ENCODE data around the gene KCTD1.

The KCTD1 gene

DNA sequence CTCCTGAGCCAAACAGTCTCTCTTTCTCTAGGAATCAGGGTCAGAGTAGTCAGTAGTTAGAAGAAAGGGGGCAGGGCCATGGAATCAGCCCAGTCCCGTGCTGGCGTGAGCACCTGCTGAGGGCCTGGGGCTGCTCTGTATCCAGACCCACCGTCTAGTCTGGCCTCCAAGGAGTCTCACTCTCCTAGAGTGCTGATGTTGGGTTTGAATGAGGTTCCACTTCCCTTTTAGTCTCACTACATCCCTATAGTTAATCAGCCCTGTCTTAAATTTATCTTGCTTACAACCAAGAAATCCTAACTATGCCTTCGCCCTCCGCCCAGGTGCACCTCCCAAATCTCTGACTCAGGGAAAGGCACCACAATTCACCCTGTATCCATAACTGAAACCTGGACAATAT is 13.4 kb upstream of the KCTD1 start:
- Histone ChIP-seq H3K36me3 (ENCODE audit: control insufficient read depth in 1 of 2, insufficient read depth in 2 of 2, low read length in 2 of 2) (no peaks in the 10 kb centered on the region), H4K91ac (ENCODE audit: low read depth, low read length) (no peak overlapping the region), H3K4me2 (ENCODE audit: low read length) (no peak overlapping the region), H2BK5ac (ENCODE audit: low read depth, low read length, poor library complexity) (no peak overlapping the region), H3K4me1 (ENCODE audit: control insufficient read depth in 1 of 2, insufficient read depth in 2 of 2, low read length in 2 of 2) (no peaks in the 10 kb centered on the region), H2AFZ (ENCODE audit: insufficient read depth, low read length, poor library complexity) (no peak overlapping the region), H3K9me3 (ENCODE audit: insufficient read depth, low read depth, low read length) (no peaks in the 10 kb centered on the region), H3K79me1 (ENCODE audit: low read length) (no peaks in the 10 kb centered on the region), H2AK5ac (ENCODE audit: low read length) (no peak overlapping the region), H4K12ac (ENCODE audit: low read depth, low read length) (no peak overlapping the region), H3K27me3 (ENCODE audit: insufficient read depth, low read length) (no peaks in the 10 kb centered on the region), H3K4ac (ENCODE audit: low read depth, low read length) (no peak overlapping the region), H3K18ac (ENCODE audit: low read length) (no peak overlapping the region), H3K4me3 (ENCODE audit: low read depth, low read length) (no peak overlapping the region), H3K79me2 (ENCODE audit: control insufficient read depth, insufficient read depth, low read length, poor library complexity) (no peaks in the 10 kb centered on the region), H4K8ac (ENCODE audit: low read depth, low read length) (no peak overlapping the region), H3K23ac (ENCODE audit: low read length) (no peak overlapping the region), H3K14ac (ENCODE audit: low read length) (no peak overlapping the region), H2BK12ac (ENCODE audit: low read length) (no peak overlapping the region), H2BK120ac (ENCODE audit: insufficient read depth, low read length, poor library complexity) (no peak overlapping the region), H3K9ac (ENCODE audit: low read length) (no peak overlapping the region), H3K27ac (ENCODE audit: low read depth, low read length) (no peak overlapping the region)
- no CpG with 5 or more reads among the region's 5 CpGs for WGBS (ENCODE audit: extremely low coverage, insufficient coverage, insufficient read length)
- DNase-seq = no peak

GRCh38 chr18:26556573-26556972 is 8.2 kb upstream of the KCTD1 start:
- no peak overlapping the region for H3K9ac ChIP-seq (ENCODE audit: low read length)
- no peak overlapping the region for H2BK5ac ChIP-seq (ENCODE audit: low read depth, low read length, poor library complexity)
- no peaks in the 10 kb centered on the region for H3K27me3 ChIP-seq (ENCODE audit: insufficient read depth, low read length)
- no peak overlapping the region for H3K23ac ChIP-seq (ENCODE audit: low read length)
- H3K4me2 ChIP-seq (ENCODE audit: low read length) = no peak overlapping the region
- no peak overlapping the region for H3K18ac ChIP-seq (ENCODE audit: low read length)
- H3K14ac ChIP-seq (ENCODE audit: low read length) = no peak overlapping the region
- H2BK120ac ChIP-seq (ENCODE audit: insufficient read depth, low read length, poor library complexity) = no peak overlapping the region
- no peak overlapping the region for H3K4ac ChIP-seq (ENCODE audit: low read depth, low read length)
- no peaks in the 10 kb centered on the region for H3K79me2 ChIP-seq (ENCODE audit: control insufficient read depth, insufficient read depth, low read length, poor library complexity)
- no peak overlapping the region for H4K91ac ChIP-seq (ENCODE audit: low read depth, low read length)
- H3K36me3 ChIP-seq (ENCODE audit: control insufficient read depth in 1 of 2, insufficient read depth in 2 of 2, low read length in 2 of 2) = no peaks in the 10 kb centered on the region
- H2AFZ ChIP-seq (ENCODE audit: insufficient read depth, low read length, poor library complexity) = no peak overlapping the region
- H4K8ac ChIP-seq (ENCODE audit: low read depth, low read length) = no peak overlapping the region
- peaks cover 0 to 2% of the 10 kb centered on the region in 2 experiments for H3K4me1 ChIP-seq (ENCODE audit: control insufficient read depth in 1 of 2, insufficient read depth in 2 of 2, low read length in 2 of 2)
- H2AK5ac ChIP-seq (ENCODE audit: low read length) = no peak overlapping the region
- no peak overlapping the region for H3K4me3 ChIP-seq (ENCODE audit: low read depth, low read length)
- no peak overlapping the region for H4K12ac ChIP-seq (ENCODE audit: low read depth, low read length)
- no CpG with 5 or more reads among the region's 3 CpGs for WGBS (ENCODE audit: extremely low coverage, insufficient coverage, insufficient read length)
- H2BK12ac ChIP-seq (ENCODE audit: low read length) = no peak overlapping the region
- no peak overlapping the region for H3K27ac ChIP-seq (ENCODE audit: low read depth, low read length)
- no peaks in the 10 kb centered on the region for H3K79me1 ChIP-seq (ENCODE audit: low read length)
- no peaks in the 10 kb centered on the region for H3K9me3 ChIP-seq (ENCODE audit: insufficient read depth, low read depth, low read length)
- DNase-seq = peak in 1 of 2 donors; percentile 8

- Histone ChIP-seq H4K12ac (ENCODE audit: low read depth, low read length) (no peak overlapping the region), H2AFZ (ENCODE audit: insufficient read depth, low read length, poor library complexity) (no peak overlapping the region), H3K4me3 (ENCODE audit: low read depth, low read length) (no peak overlapping the region), H3K23ac (ENCODE audit: low read length) (no peak overlapping the region), H3K27ac (ENCODE audit: low read depth, low read length) (no peak overlapping the region), H3K79me2 (ENCODE audit: control insufficient read depth, insufficient read depth, low read length, poor library complexity) (no peaks in the 10 kb centered on the region), H3K36me3 (ENCODE audit: control insufficient read depth in 1 of 2, insufficient read depth in 2 of 2, low read length in 2 of 2) (no peaks in the 10 kb centered on the region), H4K8ac (ENCODE audit: low read depth, low read length) (no peak overlapping the region), H2BK12ac (ENCODE audit: low read length) (no peak overlapping the region), H3K18ac (ENCODE audit: low read length) (no peak overlapping the region), H3K9ac (ENCODE audit: low read length) (no peak overlapping the region), H2BK120ac (ENCODE audit: insufficient read depth, low read length, poor library complexity) (no peak overlapping the region), H4K91ac (ENCODE audit: low read depth, low read length) (no peak overlapping the region), H3K14ac (ENCODE audit: low read length) (no peak overlapping the region), H3K9me3 (ENCODE audit: insufficient read depth, low read depth, low read length) (no peaks in the 10 kb centered on the region), H3K79me1 (ENCODE audit: low read length) (no peaks in the 10 kb centered on the region), H3K27me3 (ENCODE audit: insufficient read depth, low read length) (no peaks in the 10 kb centered on the region), H3K4me1 (ENCODE audit: control insufficient read depth in 1 of 2, insufficient read depth in 2 of 2, low read length in 2 of 2) (peaks cover 4% of the 10 kb centered on the region in 2 experiments), H3K4me2 (ENCODE audit: low read length) (no peak overlapping the region), H2AK5ac (ENCODE audit: low read length) (no peak overlapping the region), H2BK5ac (ENCODE audit: low read depth, low read length, poor library complexity) (no peak overlapping the region), H3K4ac (ENCODE audit: low read depth, low read length) (no peak overlapping the region)
- DNase-seq = no peak
- no CpG with 5 or more reads among the region's 4 CpGs for WGBS (ENCODE audit: extremely low coverage, insufficient coverage, insufficient read length)
Measured at GRCh38 chr18:26555804-26556553, 7.6 kb upstream of the KCTD1 start.

DNA sequence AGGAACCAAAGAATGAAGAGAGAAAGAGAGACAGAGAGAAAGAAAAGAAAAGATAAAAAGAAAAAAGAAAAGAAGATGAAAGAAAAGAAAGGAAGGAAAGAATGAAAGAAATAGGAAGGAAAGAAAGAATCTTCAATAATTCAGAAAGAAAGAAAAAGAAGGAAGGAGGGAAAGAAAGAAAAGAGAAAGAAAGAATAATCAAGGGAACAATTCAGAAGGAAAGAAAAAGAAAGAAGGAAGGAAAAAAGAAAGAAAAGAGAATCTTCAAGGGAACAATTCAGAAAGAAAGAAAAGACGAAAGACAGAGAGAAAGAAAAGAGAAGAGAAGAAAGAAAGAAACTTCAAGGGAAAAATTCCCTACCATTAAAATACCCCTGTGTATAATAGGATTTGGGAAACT is 5.6 kb upstream of the KCTD1 start:
- no peak overlapping the region for H2BK12ac ChIP-seq (ENCODE audit: low read length)
- no peak overlapping the region for H3K14ac ChIP-seq (ENCODE audit: low read length)
- no peak overlapping the region for H2BK5ac ChIP-seq (ENCODE audit: low read depth, low read length, poor library complexity)
- WGBS (ENCODE audit: extremely low coverage, insufficient coverage, insufficient read length) = no CpG with 5 or more reads among the region's 1 CpG
- no peak overlapping the region for H3K18ac ChIP-seq (ENCODE audit: low read length)
- no peak overlapping the region for H2BK120ac ChIP-seq (ENCODE audit: insufficient read depth, low read length, poor library complexity)
- H3K4ac ChIP-seq (ENCODE audit: low read depth, low read length) = no peak overlapping the region
- no peak overlapping the region for H3K27ac ChIP-seq (ENCODE audit: low read depth, low read length)
- peaks cover 7% of the 10 kb centered on the region for H3K79me2 ChIP-seq (ENCODE audit: control insufficient read depth, insufficient read depth, low read length, poor library complexity)
- no peak overlapping the region for H2AK5ac ChIP-seq (ENCODE audit: low read length)
- no peak overlapping the region for H3K4me2 ChIP-seq (ENCODE audit: low read length)
- H3K36me3 ChIP-seq (ENCODE audit: control insufficient read depth in 1 of 2, insufficient read depth in 2 of 2, low read length in 2 of 2) = no peaks in the 10 kb centered on the region
- DNase-seq = no peak
- no peak overlapping the region for H4K8ac ChIP-seq (ENCODE audit: low read depth, low read length)
- H3K9me3 ChIP-seq (ENCODE audit: insufficient read depth, low read depth, low read length) = no peaks in the 10 kb centered on the region
- H4K91ac ChIP-seq (ENCODE audit: low read depth, low read length) = no peak overlapping the region
- peaks cover 12 to 15% of the 10 kb centered on the region in 2 experiments for H3K4me1 ChIP-seq (ENCODE audit: control insufficient read depth in 1 of 2, insufficient read depth in 2 of 2, low read length in 2 of 2)
- H4K12ac ChIP-seq (ENCODE audit: low read depth, low read length) = no peak overlapping the region
- peaks cover 17% of the 10 kb centered on the region for H3K79me1 ChIP-seq (ENCODE audit: low read length)
- no peaks in the 10 kb centered on the region for H3K27me3 ChIP-seq (ENCODE audit: insufficient read depth, low read length)
- H3K23ac ChIP-seq (ENCODE audit: low read length) = no peak overlapping the region
- H3K9ac ChIP-seq (ENCODE audit: low read length) = no peak overlapping the region
- no peak overlapping the region for H3K4me3 ChIP-seq (ENCODE audit: low read depth, low read length)
- no peak overlapping the region for H2AFZ ChIP-seq (ENCODE audit: insufficient read depth, low read length, poor library complexity)
